GM23338 (cell line): Measurements from ENCODE around the gene UCN. TPM values are rescaled to one million over a fixed set of nuclear protein-coding genes. Genes with fewer than 3 reads are reported as not detected.

ENCODE experiments used
- ATAC-seq: fragments of 200-7000 bp; cut with Tn5 transposase; 3 replicates; pipeline ENCODE4 v1.9.1; 2020
- DNase-seq: peaks from one replicate; pipeline ENCODE4 v3.0.0-alpha.2; 2015; ENCODE audit warnings: low spot score
- H2AFZ ChIP-seq: fragments of 200-600 bp; sonication (generic); 2 replicates; pipeline ENCODE4 v1.8.0; 2016; ENCODE audit warnings: antibody characterized with exemption, mild to moderate bottlenecking, moderate library complexity
- H3F3A ChIP-seq: fragments of 200-600 bp; sonication (generic); replicated peaks from 2 replicates; pipeline ENCODE4 v1.8.0; 2017; ENCODE audit warnings: antibody characterized with exemption, mixed run types, low read depth
- H3K27ac ChIP-seq: fragments of 200-600 bp; sonication (generic); 2 replicates; pipeline ENCODE4 v1.6.1; 2016; ENCODE audit warnings: low read depth
- H3K27me3 ChIP-seq: fragments of 200-600 bp; sonication (generic); 2 replicates; pipeline ENCODE4 v1.8.0; 2016; ENCODE audit warnings: mild to moderate bottlenecking, mixed run types, moderate library complexity; ENCODE audit not compliant: insufficient read depth
- H3K36me3 ChIP-seq: fragments of 200-600 bp; sonication (generic); 2 replicates; pipeline ENCODE4 v1.8.0; 2016; ENCODE audit warnings: mild to moderate bottlenecking; ENCODE audit not compliant: insufficient read depth
- H3K4me1 ChIP-seq: fragments of 200-600 bp; sonication (generic); 2 replicates; pipeline ENCODE4 v1.8.0; 2016; ENCODE audit warnings: mild to moderate bottlenecking, moderate library complexity; ENCODE audit not compliant: insufficient read depth
- H3K4me2 ChIP-seq: fragments of 200-600 bp; sonication (generic); 2 replicates; pipeline ENCODE4 v1.7.1; 2017; ENCODE audit warnings: mixed run types
- H3K4me3 ChIP-seq: fragments of 200-600 bp; sonication (generic); 2 replicates; pipeline ENCODE4 v1.6.1; 2016; ENCODE audit warnings: mixed run types
- H3K79me2 ChIP-seq: fragments of 200-600 bp; sonication (generic); replicated peaks from 2 replicates; pipeline ENCODE4 v1.8.0; 2017; ENCODE audit warnings: mild to moderate bottlenecking; ENCODE audit not compliant: insufficient read depth
- H3K9me2 ChIP-seq: fragments of 200-600 bp; sonication (generic); 2 replicates; pipeline ENCODE4 v1.8.0; 2017; ENCODE audit not compliant: insufficient read depth
- H4K20me1 ChIP-seq: fragments of 200-600 bp; sonication (generic); replicated peaks from 2 replicates; pipeline ENCODE4 v1.8.0; 2017; ENCODE audit warnings: mild to moderate bottlenecking; ENCODE audit not compliant: insufficient read depth
- H3K27ac Mint-ChIP-seq: 2 replicates; pipeline ENCODE4 v1.8.0; 2020; ENCODE audit warnings: inconsistent platforms, mild to moderate bottlenecking, moderate library complexity, mixed read lengths
- H3K27me3 Mint-ChIP-seq: 3 replicates; pipeline ENCODE4 v1.8.0; 2022; ENCODE audit warnings: low read depth, mild to moderate bottlenecking, moderate library complexity, mixed read lengths, inconsistent platforms; ENCODE audit not compliant: insufficient read depth, poor library complexity
- H3K36me3 Mint-ChIP-seq: 3 replicates; pipeline ENCODE4 v1.8.0; 2021; ENCODE audit warnings: low read depth, mild to moderate bottlenecking, inconsistent platforms, moderate library complexity, mixed read lengths
- H3K4me1 Mint-ChIP-seq: 3 replicates; pipeline ENCODE4 v1.8.0; 2020; ENCODE audit warnings: mild to moderate bottlenecking, inconsistent platforms, mixed read lengths
- H3K4me3 Mint-ChIP-seq: 3 replicates; pipeline ENCODE4 v1.8.0; 2021; ENCODE audit warnings: moderate library complexity, mild to moderate bottlenecking, inconsistent platforms, mixed read lengths
- H3K9me3 Mint-ChIP-seq: 3 replicates; pipeline ENCODE4 v1.8.0; 2020; ENCODE audit warnings: moderate library complexity, mild to moderate bottlenecking, inconsistent platforms, mixed read lengths
- CREB1 ChIP-seq: fragments of 250-450 bp; sonication (Bioruptor Pico); IDR thresholded peaks from 2 replicates; pipeline ENCODE4 v1.5.0; 2020; ENCODE audit warnings: low read depth, mild to moderate bottlenecking, moderate library complexity
- EZH2 ChIP-seq: fragments of 200-600 bp; sonication (generic); IDR thresholded peaks from one replicate; pipeline ENCODE4 v1.8.0; 2017; ENCODE audit warnings: antibody characterized with exemption, mild to moderate bottlenecking, low read depth; ENCODE audit not compliant: unreplicated experiment
- EZH2phosphoT487 ChIP-seq: fragments of 200-600 bp; sonication (generic); IDR thresholded peaks from one replicate; pipeline ENCODE4 v1.8.1; 2018; ENCODE audit warnings: antibody characterized with exemption; ENCODE audit not compliant: unreplicated experiment
- JUNB ChIP-seq: IDR thresholded peaks from one replicate; pipeline ENCODE4 v1.6.1; 2016; ENCODE audit warnings: antibody characterized with exemption; ENCODE audit not compliant: unreplicated experiment
- NANOG ChIP-seq: IDR thresholded peaks from 2 replicates; pipeline ENCODE4 v1.6.1; 2016; ENCODE audit warnings: antibody characterized with exemption, borderline replicate concordance
- POLR2AphosphoS5 ChIP-seq: IDR thresholded peaks from 2 replicates; pipeline ENCODE4 v1.6.1; 2016; ENCODE audit warnings: antibody characterized with exemption, low read depth
- STAT1 ChIP-seq: IDR thresholded peaks from one replicate; pipeline ENCODE4 v1.6.1; 2016; ENCODE audit warnings: antibody characterized with exemption; ENCODE audit not compliant: unreplicated experiment
- ZNF114 ChIP-seq: fragments of 250-450 bp; sonication (Bioruptor Pico); IDR thresholded peaks from 2 replicates; pipeline ENCODE4 v1.5.0; 2020; ENCODE audit warnings: mild to moderate bottlenecking, moderate library complexity
- polyA plus RNA-seq: library from polyadenylated mRNA; unstranded; fragments of >200 nt; fragmentation: Nextera tagmentation; extraction: Ambion mirVana; gene quantifications from 2 replicates; pipeline ENCODE4 v1.2.1, GENCODE V29; 2016
- total RNA-seq: library from RNA; depleted of rRNA; stranded (reverse); fragments of >200 nt; shearing (Covaris generic); gene quantifications from 2 replicates; pipeline ENCODE4 v1.2.3, GENCODE V29; 2014
- TF ChIP-seq, protein P1 (sequence below), 2 experiments: fragments of 200-600 bp in 1 of 2; sonication (generic) in 1 of 2; conservative IDR thresholded peaks; 2 replicates each; pipeline versions ENCODE4 v1.5.1 to v1.6.1; 2016 to 2017; ENCODE audit warnings: antibody characterized with exemption in 2 of 2, low read depth in 2 of 2, mild to moderate bottlenecking in 2 of 2, moderate library complexity in 1 of 2
- TF ChIP-seq, protein P2 (sequence below): fragments of 250-450 bp; sonication (Bioruptor Pico); IDR thresholded peaks from 2 replicates; pipeline ENCODE4 v1.5.0; 2020; ENCODE audit warnings: mild to moderate bottlenecking, moderate library complexity
- TF ChIP-seq, protein P3 (sequence below): IDR thresholded peaks from 2 replicates; pipeline ENCODE4 v1.6.1; 2016; ENCODE audit warnings: antibody characterized with exemption
- TF ChIP-seq, protein P4 (sequence below): IDR thresholded peaks from one replicate; pipeline ENCODE4 v1.6.1; 2018; ENCODE audit warnings: antibody characterized with exemption; ENCODE audit not compliant: unreplicated experiment

Gene UCN
- total and polyA plus RNA-seq, 2 experiments from 2014 or later: 0.59 to 0.99 TPM

DNA sequence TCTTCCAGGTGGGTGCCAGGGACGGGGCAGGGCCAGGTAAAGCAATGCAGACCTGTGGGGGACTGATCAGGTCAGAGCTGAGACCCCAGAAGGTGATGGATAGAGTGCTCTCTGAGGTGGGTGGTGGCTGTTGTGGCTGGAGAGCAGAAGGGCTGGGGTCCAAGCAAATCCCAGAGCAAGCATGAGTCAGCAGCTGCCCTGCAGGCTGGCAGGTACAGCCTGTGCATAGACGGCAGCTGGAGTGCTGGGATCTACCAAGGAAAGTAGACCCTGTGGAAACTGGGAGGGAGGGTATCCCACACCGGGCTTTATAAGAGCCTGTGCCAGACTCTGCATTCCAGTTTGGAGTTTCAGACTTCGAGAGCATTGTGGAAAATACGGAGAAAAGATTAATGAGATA is 25.4 kb downstream of the UCN start:
- Histone ChIP-seq H3F3A (peaks cover 13% of the 10 kb centered on the region), H3K9me2 (peaks cover 4% of the 10 kb centered on the region; the same call in 1 of the 2 replicates), H3K36me3 (no peaks in the 10 kb centered on the region), H3K27ac (0 out of 2 replicates have a peak overlapping the region, but pooled peaks have one; percentile 56), H2AFZ (peak overlapping the region; percentile 97), H3K79me2 (no peaks in the 10 kb centered on the region), H3K4me2 (peak overlapping the region; percentile 76), H4K20me1 (no peaks in the 10 kb centered on the region), H3K4me3 (peak overlapping the region; percentile 41; the same call in 1 of the 2 replicates), H3K4me1 (peaks cover 27% of the 10 kb centered on the region), H3K27me3 (no peaks in the 10 kb centered on the region)
- Mint-ChIP-seq H3K27ac (peak overlapping the region; percentile 86), H3K9me3 (no peaks in the 10 kb centered on the region), H3K4me1 (peaks cover 47% of the 10 kb centered on the region), H3K27me3 (peaks cover 21% of the 10 kb centered on the region), H3K4me3 (peak overlapping the region; percentile 63), H3K36me3 (no peaks in the 10 kb centered on the region)
- DNase-seq (no peak), ATAC-seq (peak; percentile 52)
- no peak for TF ChIP-seq CREB1 (CRISPR knock-in tag)
- TF ChIP-seq, protein P1, sequence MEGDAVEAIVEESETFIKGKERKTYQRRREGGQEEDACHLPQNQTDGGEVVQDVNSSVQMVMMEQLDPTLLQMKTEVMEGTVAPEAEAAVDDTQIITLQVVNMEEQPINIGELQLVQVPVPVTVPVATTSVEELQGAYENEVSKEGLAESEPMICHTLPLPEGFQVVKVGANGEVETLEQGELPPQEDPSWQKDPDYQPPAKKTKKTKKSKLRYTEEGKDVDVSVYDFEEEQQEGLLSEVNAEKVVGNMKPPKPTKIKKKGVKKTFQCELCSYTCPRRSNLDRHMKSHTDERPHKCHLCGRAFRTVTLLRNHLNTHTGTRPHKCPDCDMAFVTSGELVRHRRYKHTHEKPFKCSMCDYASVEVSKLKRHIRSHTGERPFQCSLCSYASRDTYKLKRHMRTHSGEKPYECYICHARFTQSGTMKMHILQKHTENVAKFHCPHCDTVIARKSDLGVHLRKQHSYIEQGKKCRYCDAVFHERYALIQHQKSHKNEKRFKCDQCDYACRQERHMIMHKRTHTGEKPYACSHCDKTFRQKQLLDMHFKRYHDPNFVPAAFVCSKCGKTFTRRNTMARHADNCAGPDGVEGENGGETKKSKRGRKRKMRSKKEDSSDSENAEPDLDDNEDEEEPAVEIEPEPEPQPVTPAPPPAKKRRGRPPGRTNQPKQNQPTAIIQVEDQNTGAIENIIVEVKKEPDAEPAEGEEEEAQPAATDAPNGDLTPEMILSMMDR (conservative IDR thresholded peaks at IDR 0.05; ENCODE audit: low read depth in 2 of 2): no peak
- TF ChIP-seq, protein P2, sequence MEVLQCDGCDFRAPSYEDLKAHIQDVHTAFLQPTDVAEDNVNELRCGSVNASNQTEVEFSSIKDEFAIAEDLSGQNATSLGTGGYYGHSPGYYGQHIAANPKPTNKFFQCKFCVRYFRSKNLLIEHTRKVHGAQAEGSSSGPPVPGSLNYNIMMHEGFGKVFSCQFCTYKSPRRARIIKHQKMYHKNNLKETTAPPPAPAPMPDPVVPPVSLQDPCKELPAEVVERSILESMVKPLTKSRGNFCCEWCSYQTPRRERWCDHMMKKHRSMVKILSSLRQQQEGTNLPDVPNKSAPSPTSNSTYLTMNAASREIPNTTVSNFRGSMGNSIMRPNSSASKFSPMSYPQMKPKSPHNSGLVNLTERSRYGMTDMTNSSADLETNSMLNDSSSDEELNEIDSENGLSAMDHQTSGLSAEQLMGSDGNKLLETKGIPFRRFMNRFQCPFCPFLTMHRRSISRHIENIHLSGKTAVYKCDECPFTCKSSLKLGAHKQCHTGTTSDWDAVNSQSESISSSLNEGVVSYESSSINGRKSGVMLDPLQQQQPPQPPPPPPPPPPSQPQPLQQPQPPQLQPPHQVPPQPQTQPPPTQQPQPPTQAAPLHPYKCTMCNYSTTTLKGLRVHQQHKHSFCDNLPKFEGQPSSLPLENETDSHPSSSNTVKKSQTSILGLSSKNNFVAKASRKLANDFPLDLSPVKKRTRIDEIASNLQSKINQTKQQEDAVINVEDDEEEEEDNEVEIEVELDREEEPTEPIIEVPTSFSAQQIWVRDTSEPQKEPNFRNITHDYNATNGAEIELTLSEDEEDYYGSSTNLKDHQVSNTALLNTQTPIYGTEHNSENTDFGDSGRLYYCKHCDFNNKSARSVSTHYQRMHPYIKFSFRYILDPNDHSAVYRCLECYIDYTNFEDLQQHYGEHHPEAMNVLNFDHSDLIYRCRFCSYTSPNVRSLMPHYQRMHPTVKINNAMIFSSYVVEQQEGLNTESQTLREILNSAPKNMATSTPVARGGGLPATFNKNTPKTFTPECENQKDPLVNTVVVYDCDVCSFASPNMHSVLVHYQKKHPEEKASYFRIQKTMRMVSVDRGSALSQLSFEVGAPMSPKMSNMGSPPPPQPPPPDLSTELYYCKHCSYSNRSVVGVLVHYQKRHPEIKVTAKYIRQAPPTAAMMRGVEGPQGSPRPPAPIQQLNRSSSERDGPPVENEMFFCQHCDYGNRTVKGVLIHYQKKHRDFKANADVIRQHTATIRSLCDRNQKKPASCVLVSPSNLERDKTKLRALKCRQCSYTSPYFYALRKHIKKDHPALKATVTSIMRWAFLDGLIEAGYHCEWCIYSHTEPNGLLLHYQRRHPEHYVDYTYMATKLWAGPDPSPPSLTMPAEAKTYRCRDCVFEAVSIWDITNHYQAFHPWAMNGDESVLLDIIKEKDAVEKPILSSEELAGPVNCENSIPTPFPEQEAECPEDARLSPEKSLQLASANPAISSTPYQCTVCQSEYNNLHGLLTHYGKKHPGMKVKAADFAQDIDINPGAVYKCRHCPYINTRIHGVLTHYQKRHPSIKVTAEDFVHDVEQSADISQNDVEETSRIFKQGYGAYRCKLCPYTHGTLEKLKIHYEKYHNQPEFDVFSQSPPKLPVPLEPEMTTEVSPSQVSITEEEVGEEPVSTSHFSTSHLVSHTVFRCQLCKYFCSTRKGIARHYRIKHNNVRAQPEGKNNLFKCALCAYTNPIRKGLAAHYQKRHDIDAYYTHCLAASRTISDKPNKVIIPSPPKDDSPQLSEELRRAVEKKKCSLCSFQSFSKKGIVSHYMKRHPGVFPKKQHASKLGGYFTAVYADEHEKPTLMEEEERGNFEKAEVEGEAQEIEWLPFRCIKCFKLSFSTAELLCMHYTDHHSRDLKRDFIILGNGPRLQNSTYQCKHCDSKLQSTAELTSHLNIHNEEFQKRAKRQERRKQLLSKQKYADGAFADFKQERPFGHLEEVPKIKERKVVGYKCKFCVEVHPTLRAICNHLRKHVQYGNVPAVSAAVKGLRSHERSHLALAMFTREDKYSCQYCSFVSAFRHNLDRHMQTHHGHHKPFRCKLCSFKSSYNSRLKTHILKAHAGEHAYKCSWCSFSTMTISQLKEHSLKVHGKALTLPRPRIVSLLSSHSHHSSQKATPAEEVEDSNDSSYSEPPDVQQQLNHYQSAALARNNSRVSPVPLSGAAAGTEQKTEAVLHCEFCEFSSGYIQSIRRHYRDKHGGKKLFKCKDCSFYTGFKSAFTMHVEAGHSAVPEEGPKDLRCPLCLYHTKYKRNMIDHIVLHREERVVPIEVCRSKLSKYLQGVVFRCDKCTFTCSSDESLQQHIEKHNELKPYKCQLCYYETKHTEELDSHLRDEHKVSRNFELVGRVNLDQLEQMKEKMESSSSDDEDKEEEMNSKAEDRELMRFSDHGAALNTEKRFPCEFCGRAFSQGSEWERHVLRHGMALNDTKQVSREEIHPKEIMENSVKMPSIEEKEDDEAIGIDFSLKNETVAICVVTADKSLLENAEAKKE (CRISPR knock-in tag): no peak
- no peak for TF ChIP-seq NANOG
- no peak for TF ChIP-seq EZH2
- no peak for TF ChIP-seq JUNB
- TF ChIP-seq EZH2phosphoT487: no peak
- TF ChIP-seq, protein P3, sequence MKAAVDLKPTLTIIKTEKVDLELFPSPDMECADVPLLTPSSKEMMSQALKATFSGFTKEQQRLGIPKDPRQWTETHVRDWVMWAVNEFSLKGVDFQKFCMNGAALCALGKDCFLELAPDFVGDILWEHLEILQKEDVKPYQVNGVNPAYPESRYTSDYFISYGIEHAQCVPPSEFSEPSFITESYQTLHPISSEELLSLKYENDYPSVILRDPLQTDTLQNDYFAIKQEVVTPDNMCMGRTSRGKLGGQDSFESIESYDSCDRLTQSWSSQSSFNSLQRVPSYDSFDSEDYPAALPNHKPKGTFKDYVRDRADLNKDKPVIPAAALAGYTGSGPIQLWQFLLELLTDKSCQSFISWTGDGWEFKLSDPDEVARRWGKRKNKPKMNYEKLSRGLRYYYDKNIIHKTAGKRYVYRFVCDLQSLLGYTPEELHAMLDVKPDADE: no peak
- TF ChIP-seq STAT1: no peak
- TF ChIP-seq, protein P4, sequence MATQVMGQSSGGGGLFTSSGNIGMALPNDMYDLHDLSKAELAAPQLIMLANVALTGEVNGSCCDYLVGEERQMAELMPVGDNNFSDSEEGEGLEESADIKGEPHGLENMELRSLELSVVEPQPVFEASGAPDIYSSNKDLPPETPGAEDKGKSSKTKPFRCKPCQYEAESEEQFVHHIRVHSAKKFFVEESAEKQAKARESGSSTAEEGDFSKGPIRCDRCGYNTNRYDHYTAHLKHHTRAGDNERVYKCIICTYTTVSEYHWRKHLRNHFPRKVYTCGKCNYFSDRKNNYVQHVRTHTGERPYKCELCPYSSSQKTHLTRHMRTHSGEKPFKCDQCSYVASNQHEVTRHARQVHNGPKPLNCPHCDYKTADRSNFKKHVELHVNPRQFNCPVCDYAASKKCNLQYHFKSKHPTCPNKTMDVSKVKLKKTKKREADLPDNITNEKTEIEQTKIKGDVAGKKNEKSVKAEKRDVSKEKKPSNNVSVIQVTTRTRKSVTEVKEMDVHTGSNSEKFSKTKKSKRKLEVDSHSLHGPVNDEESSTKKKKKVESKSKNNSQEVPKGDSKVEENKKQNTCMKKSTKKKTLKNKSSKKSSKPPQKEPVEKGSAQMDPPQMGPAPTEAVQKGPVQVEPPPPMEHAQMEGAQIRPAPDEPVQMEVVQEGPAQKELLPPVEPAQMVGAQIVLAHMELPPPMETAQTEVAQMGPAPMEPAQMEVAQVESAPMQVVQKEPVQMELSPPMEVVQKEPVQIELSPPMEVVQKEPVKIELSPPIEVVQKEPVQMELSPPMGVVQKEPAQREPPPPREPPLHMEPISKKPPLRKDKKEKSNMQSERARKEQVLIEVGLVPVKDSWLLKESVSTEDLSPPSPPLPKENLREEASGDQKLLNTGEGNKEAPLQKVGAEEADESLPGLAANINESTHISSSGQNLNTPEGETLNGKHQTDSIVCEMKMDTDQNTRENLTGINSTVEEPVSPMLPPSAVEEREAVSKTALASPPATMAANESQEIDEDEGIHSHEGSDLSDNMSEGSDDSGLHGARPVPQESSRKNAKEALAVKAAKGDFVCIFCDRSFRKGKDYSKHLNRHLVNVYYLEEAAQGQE: no peak
- TF ChIP-seq POLR2AphosphoS5: no peak
- no peak for TF ChIP-seq ZNF114
